ENCODE measurements around the gene OR4E1.
A peak's percentile ranks its signal among the peaks of the same experiment; 100 is the strongest.
"Not testable (repeated sequence)": the region's sequence is repeated elsewhere in the genome, so short reads cannot be mapped to it uniquely, and the experiment has no call there.

OR4E1 gene

GRCh38 chr14:21673718-21674117 lies at the start of gene OR4E1:
OR4E1 (minus strand) TSS chr14:21673818; CDS start chr14:21670935, 2,883 bp downstream.
- DNase-seq, result no peak

GRCh38 chr14:21721504-21721903 lies 47.9 kb upstream of the OR4E1 start:
- DNase-seq, result no peak

- no peak for DNase-seq
Measured at GRCh38 chr14:21719841-21720240, 46.2 kb upstream of the OR4E1 start.

- DNase-seq, result no peak
Measured at GRCh38 chr14:21714318-21714929, 40.8 kb upstream of the OR4E1 start.

- DNase-seq, result no peak
Measured at GRCh38 chr14:21712036-21712435, 38.4 kb upstream of the OR4E1 start.

- peak; percentile 7 to 26 for DNase-seq
Measured at GRCh38 chr14:21711360-21711961, 37.8 kb upstream of the OR4E1 start.

- no peak for DNase-seq
Measured at GRCh38 chr14:21704338-21704737, 30.7 kb upstream of the OR4E1 start.

GRCh38 chr14:21703357-21704326 lies 30.0 kb upstream of the OR4E1 start:
- DNase-seq, result peak; percentile 33 to 72

GRCh38 chr14:21702316-21702715 lies 28.7 kb upstream of the OR4E1 start:
- no peak for DNase-seq

- DNase-seq, result peak in 1 of 2 experiments; percentile 20
Measured at GRCh38 chr14:21699551-21699950, 25.9 kb upstream of the OR4E1 start.

- DNase-seq, result peak in 1 of 2 experiments; percentile 24
Measured at GRCh38 chr14:21698538-21698937, 24.9 kb upstream of the OR4E1 start.

GRCh38 chr14:21697662-21698061 lies 24.0 kb upstream of the OR4E1 start:
- DNase-seq, result not testable (repeated sequence)

- DNase-seq, result no peak
Measured at GRCh38 chr14:21694425-21694824, 20.8 kb upstream of the OR4E1 start.

GRCh38 chr14:21686468-21686867 lies 12.8 kb upstream of the OR4E1 start:
- DNase-seq, result no peak

- no peak for DNase-seq
Measured at GRCh38 chr14:21680072-21680471, 6.5 kb upstream of the OR4E1 start.

- DNase-seq, result no peak
Measured at GRCh38 chr14:21675566-21675965, 1.9 kb upstream of the OR4E1 start.

GRCh38 chr14:21672116-21672515 lies 1.5 kb downstream of the OR4E1 start:
- no peak for DNase-seq

- no peak for DNase-seq
Measured at GRCh38 chr14:21671371-21671770, 2.2 kb downstream of the OR4E1 start.

GRCh38 chr14:21669284-21669683 lies 4.3 kb downstream of the OR4E1 start:
- DNase-seq, result no peak

GRCh38 chr14:21668377-21668776 lies 5.2 kb downstream of the OR4E1 start:
- DNase-seq, result no peak

- no peak for DNase-seq
Measured at GRCh38 chr14:21656980-21657379, 16.6 kb downstream of the OR4E1 start.

GRCh38 chr14:21654215-21654614 lies 19.4 kb downstream of the OR4E1 start:
- no peak for DNase-seq

- DNase-seq, result no peak
Measured at GRCh38 chr14:21653331-21653885, 20.2 kb downstream of the OR4E1 start, which contains the start of gene OR4E2. OR4E2 (plus strand) TSS chr14:21653835; CDS start chr14:21665083, 11,248 bp downstream.

Measured in NCI-H187 (cell line).